AG08395 (cell line): ENCODE results near the gene DLK2.
"Not testable (repeated sequence)": the region's sequence is repeated elsewhere in the genome, so short reads cannot be mapped to it uniquely, and the experiment has no call there.

ENCODE experiments used
- DNase-seq: peaks from one replicate; pipeline ENCODE4 v3.0.0; 2012; ENCODE audit warnings: mixed read lengths, low spot score

The DLK2 gene

GRCh38 chr6:43455531-43456428 lies at the start of gene DLK2:
Gene DLK2, minus strand, starts transcription at chr6:43455548. Its CDS starts 723 bp downstream, at chr6:43454825.
- DNase-seq: no peak

DNA sequence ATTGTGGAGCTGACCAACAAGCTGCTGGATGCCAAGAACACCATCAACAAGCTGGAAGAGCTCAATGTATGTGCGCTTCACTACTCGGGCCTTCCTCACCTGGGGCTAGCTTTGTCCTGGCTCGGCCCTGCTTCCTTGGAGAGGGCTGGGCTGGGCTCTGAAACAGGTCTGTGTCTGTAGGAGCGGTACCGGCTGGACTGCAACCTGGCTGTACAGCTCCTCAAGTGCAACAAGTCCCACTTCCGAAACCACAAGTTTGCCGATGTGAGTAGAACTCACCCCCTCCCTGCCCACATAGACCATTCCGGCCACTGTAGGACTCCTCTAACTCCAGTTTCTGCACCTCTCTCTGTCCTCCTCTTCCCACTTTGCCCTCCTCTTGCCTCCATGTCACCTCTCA lies 48.1 kb upstream of the DLK2 start:
- no peak for DNase-seq

DNA sequence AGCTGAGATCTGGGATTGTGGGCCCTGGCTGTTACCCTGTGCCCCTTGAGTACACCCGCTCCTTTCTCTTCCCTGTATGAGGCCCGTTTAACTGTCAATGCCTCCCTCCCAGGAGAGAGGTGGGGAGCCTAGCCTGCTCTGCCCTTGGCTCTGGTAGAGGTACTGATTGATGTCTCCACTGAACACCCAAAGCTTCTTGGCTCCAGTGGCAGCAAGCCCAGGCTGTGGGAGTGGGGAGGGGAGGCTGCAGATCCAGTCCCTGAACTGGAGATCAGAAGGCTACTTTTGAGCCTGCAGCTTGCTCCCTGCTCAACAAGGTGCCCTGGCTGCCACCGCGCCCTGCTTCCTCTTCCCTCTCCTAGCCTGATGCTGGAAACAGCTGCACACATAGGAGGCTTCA lies 47.3 kb upstream of the DLK2 start:
- DNase-seq: no peak

DNA sequence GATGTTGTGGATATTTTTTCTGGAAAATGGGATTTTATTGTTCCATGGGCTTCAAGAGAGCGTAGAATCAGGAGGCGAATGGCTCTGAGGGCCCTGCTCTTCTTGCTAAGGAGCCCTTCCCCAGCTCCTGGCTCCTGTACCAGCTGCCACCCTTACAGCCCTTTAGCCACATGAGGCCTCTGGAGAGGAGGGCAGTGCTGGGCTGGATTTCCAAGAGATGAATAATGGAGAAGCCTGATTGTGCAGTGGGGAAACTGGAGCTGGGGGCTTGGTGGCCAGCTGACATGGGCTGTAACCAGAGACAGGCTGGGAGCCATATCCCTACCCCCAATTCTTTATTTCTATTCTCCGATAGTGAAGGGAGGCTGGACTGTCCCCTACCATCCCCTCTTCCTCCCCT lies 45.6 kb upstream of the DLK2 start:
- DNase-seq: no peak

DNA sequence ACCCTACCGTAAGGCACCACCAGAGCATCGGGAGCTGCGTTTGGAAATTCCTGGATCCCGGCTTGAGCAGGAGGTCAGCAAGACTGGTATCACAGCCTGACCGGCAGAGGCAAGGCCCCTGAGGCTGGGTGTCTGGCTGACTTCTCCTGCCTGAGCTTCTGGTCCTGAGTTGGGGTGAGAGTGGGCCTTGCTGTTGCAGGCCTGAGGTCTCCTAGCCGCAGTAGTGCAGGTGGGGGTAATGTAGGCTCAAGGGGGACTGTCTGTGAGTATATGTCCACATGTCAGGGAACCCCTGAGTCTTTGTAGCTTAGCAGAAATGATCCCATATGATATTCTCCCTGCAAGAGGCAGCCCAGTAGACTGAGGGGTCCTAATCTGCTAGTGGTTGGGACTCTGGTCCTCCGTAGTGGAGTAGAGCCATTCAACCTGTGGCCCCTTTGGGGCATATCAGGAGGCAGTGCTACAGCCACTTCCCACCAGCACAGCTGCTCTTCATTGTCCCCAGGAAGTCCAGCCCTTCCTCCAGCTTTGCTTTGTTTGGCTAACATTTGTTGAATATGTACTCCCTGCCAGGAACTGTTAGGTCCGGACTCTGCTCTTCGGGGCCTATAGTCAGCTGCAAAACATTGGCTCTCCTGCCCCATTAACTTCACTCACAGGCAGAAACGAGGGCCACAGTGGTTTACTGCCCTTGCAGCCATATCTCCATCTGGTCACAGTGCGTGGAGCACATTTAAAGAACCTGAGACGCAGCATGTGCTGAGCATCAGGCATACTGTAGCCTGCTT lies 43.9 kb upstream of the DLK2 start:
- DNase-seq: no peak

DNA sequence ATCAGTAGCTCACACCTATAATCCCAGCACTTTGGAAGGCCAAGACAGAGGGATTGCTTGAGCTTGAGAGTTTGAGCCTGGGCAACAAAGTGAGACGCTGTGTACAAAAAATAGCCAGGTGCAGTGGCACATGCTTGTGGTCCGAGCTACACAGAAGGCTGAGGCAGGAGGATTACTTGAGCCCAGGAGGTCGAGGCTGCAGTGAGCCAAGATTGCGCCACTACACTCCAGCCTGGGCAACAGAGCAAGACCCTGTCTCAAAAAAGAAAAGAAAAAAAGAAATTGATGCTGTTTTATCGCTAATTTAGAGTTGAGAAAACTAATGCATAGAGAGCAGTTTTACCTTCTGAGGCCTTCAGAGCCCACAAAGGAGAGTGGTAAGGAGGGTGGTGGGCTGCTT lies 42.9 kb upstream of the DLK2 start:
- not testable (repeated sequence) for DNase-seq

GRCh38 chr6:43497689-43498088 lies 42.3 kb upstream of the DLK2 start:
- DNase-seq: no peak

DNA sequence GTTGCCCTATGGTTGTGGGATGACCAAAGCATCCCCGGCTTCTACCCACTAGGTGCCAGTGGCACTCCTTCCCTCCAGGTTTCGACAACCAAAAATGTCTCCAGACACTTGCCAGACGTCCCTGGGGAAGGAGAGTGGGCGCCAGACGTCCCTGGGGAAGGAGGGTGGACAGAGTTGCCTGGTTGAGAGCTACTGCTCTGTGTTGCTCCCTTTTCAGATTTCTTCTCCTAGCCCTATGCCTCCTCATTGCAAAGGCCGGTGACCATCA lies 41.7 kb upstream of the DLK2 start:
- no peak for DNase-seq

- DNase-seq: peak; percentile 84
Observed at GRCh38 chr6:43496370-43497128, 41.2 kb upstream of the DLK2 start.

DNA sequence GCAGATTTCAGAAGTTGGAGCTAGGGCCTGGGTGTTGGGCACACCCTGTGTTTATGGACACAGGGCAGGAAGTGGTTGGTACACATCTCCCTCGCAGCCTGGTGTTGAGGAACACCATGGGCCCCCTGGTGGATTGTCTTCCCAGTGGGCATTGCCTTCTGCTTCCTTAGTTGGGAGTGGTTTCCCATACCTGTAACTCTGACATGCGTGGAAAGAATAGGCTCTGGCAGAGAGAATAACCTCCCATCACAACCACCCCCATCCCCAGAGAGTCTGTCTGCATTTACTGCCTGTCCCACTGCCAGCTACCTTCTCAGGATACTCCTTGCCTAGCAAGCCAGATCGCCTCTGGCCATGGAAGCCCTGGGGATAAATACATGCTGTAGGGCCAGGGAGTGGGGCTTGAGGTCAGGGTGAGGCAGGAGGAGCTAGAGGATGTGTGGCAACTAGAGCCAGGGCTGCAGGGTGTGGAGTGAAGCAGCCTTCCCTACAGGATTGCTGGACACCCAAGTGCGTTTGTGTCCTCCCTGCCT lies 40.1 kb upstream of the DLK2 start:
- peak; percentile 19 for DNase-seq

GRCh38 chr6:43494766-43495165 lies 39.4 kb upstream of the DLK2 start:
- no peak for DNase-seq

GRCh38 chr6:43494321-43494720 lies 39.0 kb upstream of the DLK2 start:
- DNase-seq: no peak

- DNase-seq: no peak
Observed at GRCh38 chr6:43493833-43494232, 38.5 kb upstream of the DLK2 start.

DNA sequence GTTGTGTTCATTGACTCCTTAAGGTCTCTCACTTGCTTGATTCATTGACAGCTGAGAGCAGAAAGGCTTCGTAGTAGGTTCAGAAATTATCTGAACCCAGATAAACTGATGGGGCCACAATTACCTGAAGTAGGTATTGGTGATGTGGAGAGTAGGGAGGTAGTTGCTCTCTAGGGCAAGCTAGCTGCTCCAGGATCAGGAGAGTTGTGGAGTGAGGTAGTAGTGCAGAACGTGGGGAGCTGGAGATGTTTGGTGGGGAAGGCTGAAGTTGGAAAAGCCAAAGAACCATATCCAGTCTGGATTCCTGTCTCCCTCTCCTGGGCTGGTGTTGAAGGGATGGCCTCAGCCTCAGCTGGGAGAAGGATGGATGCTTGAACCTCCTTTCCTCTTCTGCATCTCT lies 37.9 kb upstream of the DLK2 start:
- no peak for DNase-seq

DNA sequence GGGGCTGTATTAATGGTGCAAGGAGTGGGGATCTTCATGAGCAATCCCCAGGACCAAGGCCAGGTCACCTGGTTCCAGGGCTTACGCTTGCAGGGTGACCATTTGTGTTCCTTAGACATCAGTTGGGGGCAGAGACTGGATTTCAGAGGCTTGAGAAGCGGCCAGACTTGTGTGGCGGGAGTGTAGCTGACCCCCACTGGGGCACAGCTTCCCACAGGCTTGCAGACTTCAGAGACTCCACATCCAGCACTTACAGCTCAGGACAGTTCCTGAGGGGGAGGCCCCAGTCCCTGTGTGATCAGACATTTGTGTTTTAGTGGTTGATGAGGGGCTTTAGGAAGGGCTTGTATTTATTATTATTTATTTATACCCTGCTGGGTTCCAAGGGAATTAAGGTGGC lies 37.3 kb upstream of the DLK2 start:
- DNase-seq: no peak

- DNase-seq: peak; percentile 91
Observed at GRCh38 chr6:43491750-43492661, 36.7 kb upstream of the DLK2 start.

DNA sequence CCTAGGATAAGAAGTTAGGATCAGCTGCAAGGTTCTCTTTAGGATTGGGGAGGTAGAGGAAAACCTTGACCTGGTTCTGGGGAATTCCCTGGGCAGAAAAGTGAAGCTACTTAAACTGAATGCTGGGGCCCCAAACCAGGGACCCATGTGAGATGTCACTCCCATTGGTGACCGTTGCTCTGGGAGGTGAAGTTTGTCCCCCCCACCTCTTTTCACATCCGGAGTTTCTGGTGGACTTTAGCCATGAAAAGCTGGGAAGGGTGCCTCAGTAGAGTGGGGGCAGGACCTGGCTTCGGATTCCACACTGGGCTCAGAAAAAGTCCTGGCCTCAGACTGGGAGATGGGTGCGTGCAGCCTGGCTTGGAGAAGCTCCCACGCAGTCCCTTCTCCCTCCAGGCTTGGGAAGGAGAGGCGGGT lies 35.2 kb upstream of the DLK2 start:
- DNase-seq: no peak

- DNase-seq: no peak
Observed at GRCh38 chr6:43489277-43490072, 34.1 kb upstream of the DLK2 start.

DNA sequence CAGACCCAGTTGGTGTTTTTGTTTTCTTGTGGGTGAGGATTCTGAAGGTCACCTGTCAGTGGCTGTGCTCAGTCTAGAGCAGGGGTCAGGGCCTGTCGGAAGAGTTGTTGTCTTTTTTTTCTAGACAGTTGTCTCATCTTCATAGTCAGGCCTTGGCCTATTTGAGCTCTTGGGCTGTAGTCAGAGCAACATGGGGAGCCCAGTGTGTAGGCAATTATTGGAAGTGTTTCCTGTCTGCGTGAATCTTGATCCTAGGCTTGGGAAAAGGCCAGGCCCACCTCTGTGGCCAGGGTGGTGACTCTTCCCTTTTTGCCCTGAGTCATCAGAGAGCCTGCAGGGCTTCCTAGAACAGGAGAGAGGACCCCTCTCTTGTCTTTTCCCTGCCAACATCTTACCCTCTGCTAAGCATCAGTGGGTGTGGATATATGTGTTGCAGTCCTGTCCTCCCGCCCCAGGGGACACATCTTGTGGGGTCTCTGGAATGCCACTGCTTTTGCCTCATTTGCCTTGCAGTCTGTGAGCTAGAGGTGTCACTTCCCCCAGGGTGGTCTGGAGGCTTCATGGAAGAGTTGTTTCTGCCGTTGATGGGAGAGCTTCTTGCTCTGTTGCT lies 33.4 kb upstream of the DLK2 start:
- peak; percentile 67 for DNase-seq

DNA sequence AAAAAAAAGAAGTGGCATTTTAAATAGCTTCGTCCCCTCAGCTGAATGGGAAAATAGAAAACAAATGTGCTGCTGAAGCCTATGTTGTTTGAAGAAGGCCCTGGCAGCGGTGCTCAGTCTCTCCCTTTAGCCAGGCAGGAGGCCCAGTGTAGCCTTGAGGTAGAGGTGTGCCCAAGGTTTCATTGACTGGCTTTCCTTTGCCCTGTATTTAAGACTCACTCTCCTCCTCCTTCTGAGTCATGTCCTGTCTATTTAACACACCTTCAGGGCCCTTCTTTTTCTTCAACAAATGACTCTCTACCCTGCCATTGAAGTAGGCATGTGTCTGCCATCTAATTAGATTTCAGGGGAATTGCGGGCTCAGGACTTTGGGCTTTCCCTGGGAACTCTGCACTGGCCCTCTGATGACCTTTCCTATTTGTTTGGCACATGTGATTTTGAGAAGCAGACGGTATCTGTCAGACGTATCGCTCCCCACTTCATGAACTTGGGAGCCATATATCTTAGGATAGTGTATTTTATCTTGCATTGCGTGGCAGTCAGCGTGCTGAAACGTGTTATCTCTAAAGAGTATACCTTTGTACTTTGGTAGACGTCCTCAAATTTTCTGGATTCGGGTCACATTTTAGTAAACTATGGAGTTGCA lies 26.4 kb upstream of the DLK2 start:
- DNase-seq: no peak
